DOHH2 (cell line): ENCODE data around the gene CASP14.

ENCODE experiments used
- H3F3A ChIP-seq: fragments of 200-600 bp; sonication (generic), shearing (Covaris generic); 2 replicates; pipeline ENCODE4 v1.6.0; 2016; ENCODE audit warnings: antibody characterized with exemption, mild to moderate bottlenecking; ENCODE audit not compliant: control insufficient read depth, insufficient read depth
- H3K27ac ChIP-seq: fragments of 200-600 bp; sonication (generic); 2 replicates; pipeline ENCODE4 v1.5.1; 2014; ENCODE audit warnings: low read depth, mild to moderate bottlenecking, low read length, moderate library complexity
- H3K27me3 ChIP-seq: fragments of 200-600 bp; sonication (generic); 2 replicates; pipeline ENCODE4 v1.6.1; 2014; ENCODE audit warnings: mild to moderate bottlenecking, low read length, mixed read lengths; ENCODE audit not compliant: control insufficient read depth
- H3K36me3 ChIP-seq: fragments of 200-600 bp; sonication (generic); 2 replicates; pipeline ENCODE4 v1.6.1; 2014; ENCODE audit warnings: mild to moderate bottlenecking, low read length, moderate library complexity, mixed read lengths; ENCODE audit not compliant: control insufficient read depth
- H3K4me1 ChIP-seq: fragments of 200-600 bp; sonication (generic); 2 replicates; pipeline ENCODE4 v1.6.1; 2014; ENCODE audit warnings: mild to moderate bottlenecking, low read length, mixed read lengths; ENCODE audit not compliant: control insufficient read depth
- H3K4me2 ChIP-seq: fragments of 200-600 bp; sonication (generic); 2 replicates; pipeline ENCODE4 v1.6.0; 2014; ENCODE audit warnings: mild to moderate bottlenecking, low read length, moderate library complexity
- H3K4me3 ChIP-seq: fragments of 200-600 bp; sonication (generic); 2 replicates; pipeline ENCODE4 v1.5.1; 2014; ENCODE audit warnings: mild to moderate bottlenecking, low read length, mixed read lengths
- H3K79me2 ChIP-seq: fragments of 200-600 bp; sonication (generic); 2 replicates; pipeline ENCODE4 v1.6.1; 2014; ENCODE audit warnings: mild to moderate bottlenecking, low read length, mixed read lengths; ENCODE audit not compliant: control insufficient read depth
- H3K9me2 ChIP-seq: fragments of 200-600 bp; sonication (generic); replicated peaks from 2 replicates; pipeline ENCODE4 v1.6.1; 2014; ENCODE audit warnings: mild to moderate bottlenecking, low read length, mixed read lengths; ENCODE audit not compliant: control insufficient read depth
- H3K9me3 ChIP-seq: fragments of 200-600 bp; sonication (generic); 2 replicates; pipeline ENCODE4 v1.6.1; 2014; ENCODE audit warnings: antibody characterized with exemption, low read length, mixed read lengths; ENCODE audit not compliant: control insufficient read depth, insufficient read depth
- H4K20me1 ChIP-seq: fragments of 200-600 bp; sonication (generic); 2 replicates; pipeline ENCODE4 v1.6.0; 2014; ENCODE audit warnings: low read depth, mild to moderate bottlenecking, antibody characterized with exemption, low read length, moderate library complexity; ENCODE audit not compliant: control insufficient read depth, insufficient read depth
- EZH2phosphoT487 ChIP-seq: fragments of 200-600 bp; sonication (generic); IDR thresholded peaks from 2 replicates; pipeline ENCODE4 v1.6.1; 2017; ENCODE audit warnings: borderline replicate concordance, mild to moderate bottlenecking, antibody characterized with exemption, low read length, moderate library complexity, mixed read lengths
- TF ChIP-seq, protein P1 (sequence below): fragments of 200-600 bp; sonication (generic); IDR thresholded peaks from one replicate; pipeline ENCODE4 v1.5.1; 2014; ENCODE audit warnings: antibody characterized with exemption, mild to moderate bottlenecking, low read depth, low read length; ENCODE audit not compliant: poor library complexity, severe bottlenecking

Gene CASP14

GRCh38 chr19:15081911-15082310 lies 32.6 kb downstream of the CASP14 start, which contains the start of gene OR1I1:
Gene OR1I1, plus strand, starts transcription at chr19:15082211. Its CDS starts 4,855 bp downstream, at chr19:15087066.
- H3K4me3 ChIP-seq = no peak within 1 kb of the TSS
- no peaks in the 10 kb centered on the region for H3K36me3 ChIP-seq
- no peaks in the 10 kb centered on the region for H4K20me1 ChIP-seq
- H3K9me2 ChIP-seq = no peaks in the 10 kb centered on the region
- no peaks in the 10 kb centered on the region for H3F3A ChIP-seq
- H3K9me3 ChIP-seq = no peaks in the 10 kb centered on the region
- no peaks in the 10 kb centered on the region for H3K79me2 ChIP-seq
- no peaks in the 10 kb centered on the region for H3K27me3 ChIP-seq
- no peak within 1 kb of the TSS for H3K4me2 ChIP-seq
- H3K27ac ChIP-seq = no peak within 1 kb of the TSS
- TF ChIP-seq, protein P1, sequence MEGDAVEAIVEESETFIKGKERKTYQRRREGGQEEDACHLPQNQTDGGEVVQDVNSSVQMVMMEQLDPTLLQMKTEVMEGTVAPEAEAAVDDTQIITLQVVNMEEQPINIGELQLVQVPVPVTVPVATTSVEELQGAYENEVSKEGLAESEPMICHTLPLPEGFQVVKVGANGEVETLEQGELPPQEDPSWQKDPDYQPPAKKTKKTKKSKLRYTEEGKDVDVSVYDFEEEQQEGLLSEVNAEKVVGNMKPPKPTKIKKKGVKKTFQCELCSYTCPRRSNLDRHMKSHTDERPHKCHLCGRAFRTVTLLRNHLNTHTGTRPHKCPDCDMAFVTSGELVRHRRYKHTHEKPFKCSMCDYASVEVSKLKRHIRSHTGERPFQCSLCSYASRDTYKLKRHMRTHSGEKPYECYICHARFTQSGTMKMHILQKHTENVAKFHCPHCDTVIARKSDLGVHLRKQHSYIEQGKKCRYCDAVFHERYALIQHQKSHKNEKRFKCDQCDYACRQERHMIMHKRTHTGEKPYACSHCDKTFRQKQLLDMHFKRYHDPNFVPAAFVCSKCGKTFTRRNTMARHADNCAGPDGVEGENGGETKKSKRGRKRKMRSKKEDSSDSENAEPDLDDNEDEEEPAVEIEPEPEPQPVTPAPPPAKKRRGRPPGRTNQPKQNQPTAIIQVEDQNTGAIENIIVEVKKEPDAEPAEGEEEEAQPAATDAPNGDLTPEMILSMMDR = no peak
- no peak for TF ChIP-seq EZH2phosphoT487
- H3K4me1 ChIP-seq = no peaks in the 10 kb centered on the region

GRCh38 chr19:15087182-15087581 lies 37.9 kb downstream of the CASP14 start:
- Histone ChIP-seq H3K4me3 (no peak overlapping the region), H3K36me3 (no peaks in the 10 kb centered on the region), H4K20me1 (no peaks in the 10 kb centered on the region), H3K27ac (no peak overlapping the region), H3K9me2 (no peaks in the 10 kb centered on the region), H3K27me3 (no peaks in the 10 kb centered on the region), H3K4me2 (no peak overlapping the region), H3K9me3 (no peaks in the 10 kb centered on the region), H3K79me2 (no peaks in the 10 kb centered on the region), H3F3A (no peaks in the 10 kb centered on the region), H3K4me1 (peaks cover 2% of the 10 kb centered on the region)
- TF ChIP-seq, protein P1 = no peak
- no peak for TF ChIP-seq EZH2phosphoT487

GRCh38 chr19:15091918-15092753 lies 42.9 kb downstream of the CASP14 start:
- peak overlapping the region; percentile 34 for H3K4me2 ChIP-seq
- H3K9me2 ChIP-seq = no peaks in the 10 kb centered on the region
- H3K79me2 ChIP-seq = no peaks in the 10 kb centered on the region
- TF ChIP-seq EZH2phosphoT487 = no peak
- TF ChIP-seq, protein P1 = peak; percentile 48
- H3K4me3 ChIP-seq = no peak overlapping the region
- H4K20me1 ChIP-seq = no peaks in the 10 kb centered on the region
- H3K4me1 ChIP-seq = peaks cover 3% of the 10 kb centered on the region
- no peak overlapping the region for H3K27ac ChIP-seq
- 0 out of 2 replicates have a peak, but pooled peaks cover 3% of the 10 kb centered on the region for H3K27me3 ChIP-seq
- no peaks in the 10 kb centered on the region for H3F3A ChIP-seq
- no peaks in the 10 kb centered on the region for H3K9me3 ChIP-seq
- no peaks in the 10 kb centered on the region for H3K36me3 ChIP-seq
